Mammary epithelial cell (primary cell): ENCODE measurements around the gene GNPTG.

Source experiments
- CTCF ChIP-seq, 2 donors: IDR thresholded peaks in 1 of 2; conservative IDR thresholded peaks in 1 of 2; 2 replicates each; pipeline ENCODE4 v1.5.1; 2011 to 2012; ENCODE audit warnings: inconsistent platforms in 2 of 2, low read length in 2 of 2, mild to moderate bottlenecking in 2 of 2, control low read depth in 1 of 2, low read depth in 1 of 2; ENCODE audit not compliant: insufficient read depth in 1 of 2; ENCODE audit errors: extremely low read depth in 1 of 2
- EZH2 ChIP-seq: IDR thresholded peaks from 2 replicates; pipeline ENCODE4 v1.6.1; 2012; ENCODE audit warnings: low read length, inconsistent platforms, borderline replicate concordance

GRCh38 chr16:1338119-1338730 is 13.5 kb upstream of the GNPTG start:
- TF ChIP-seq CTCF (conservative IDR thresholded peaks at IDR 0.05 in 1 of 2, IDR thresholded peaks at IDR 0.05 in 1 of 2; ENCODE audit: extremely low read depth in 1 of 2, insufficient read depth in 1 of 2, low read depth in 1 of 2, low read length in 2 of 2) (peak; percentile 32 to 62), EZH2 (no peak)
